CD4-positive, alpha-beta T cell treated with Interleukin-17A for 1 hour (primary cell): Measurements from ENCODE around the gene PRKD1.
A peak's percentile ranks its signal among the peaks of the same experiment; 100 is the strongest.

Experiments used
- DNase-seq: peaks from one replicate; pipeline ENCODE4 v3.0.0-alpha.2; 2020

Gene PRKD1

DNA sequence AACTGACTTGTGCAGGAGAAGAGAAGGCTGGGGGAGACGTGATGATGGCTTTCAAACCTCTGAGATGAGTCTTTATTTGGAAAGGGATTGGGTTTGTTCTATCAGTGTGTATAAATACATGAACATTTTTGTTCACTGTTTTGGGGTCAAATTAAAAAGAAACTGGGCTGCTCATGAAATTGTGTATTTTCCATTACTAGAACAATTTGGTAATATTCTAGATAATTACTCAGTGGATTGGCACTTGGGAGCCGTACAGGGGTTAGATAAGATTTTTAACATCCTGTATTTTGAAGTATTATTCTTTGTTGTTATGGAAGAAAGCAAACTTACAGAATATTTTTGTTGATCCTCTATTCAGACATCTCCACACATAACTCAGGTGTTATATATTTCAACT, 340.6 kb downstream of the PRKD1 start:
- no peak for DNase-seq

DNA sequence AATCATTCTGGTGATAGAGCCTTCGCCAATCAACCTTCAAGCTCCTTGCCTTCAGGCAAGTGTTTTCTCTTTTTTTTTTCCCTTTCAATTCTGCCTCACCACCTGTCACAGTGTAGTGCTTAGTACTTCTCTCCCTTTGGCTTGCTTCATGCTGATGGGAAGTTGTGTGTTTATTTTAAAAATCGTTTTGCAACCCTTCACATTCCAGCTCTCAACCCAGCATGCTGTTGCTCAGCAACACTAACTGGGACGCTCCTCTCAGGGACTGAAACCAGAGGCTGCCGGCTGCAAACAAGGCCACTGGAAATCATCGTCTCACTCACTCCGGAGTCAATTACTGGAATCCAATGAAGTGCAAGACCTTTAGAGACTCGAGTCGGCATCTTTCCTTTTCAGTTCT, 342.7 kb downstream of the PRKD1 start:
- no peak for DNase-seq

DNA sequence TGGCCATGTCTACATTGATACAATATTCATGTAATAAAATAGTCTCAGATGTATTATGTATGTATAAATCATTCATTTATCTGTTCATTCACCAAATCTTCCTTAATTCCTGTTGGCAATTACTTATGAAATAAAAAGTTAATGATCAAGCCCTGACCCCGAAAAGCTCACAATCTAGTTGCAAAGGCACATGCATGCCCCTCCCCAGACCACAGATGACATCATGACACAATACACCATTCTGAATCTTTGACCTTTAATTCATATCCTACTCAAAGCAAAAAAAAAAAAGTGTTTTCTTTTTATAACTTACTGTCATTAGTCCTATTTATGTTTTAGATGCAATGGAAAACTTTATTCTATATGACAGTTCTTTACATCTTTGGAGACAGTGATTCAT, 346.9 kb downstream of the PRKD1 start:
- no peak for DNase-seq

DNA sequence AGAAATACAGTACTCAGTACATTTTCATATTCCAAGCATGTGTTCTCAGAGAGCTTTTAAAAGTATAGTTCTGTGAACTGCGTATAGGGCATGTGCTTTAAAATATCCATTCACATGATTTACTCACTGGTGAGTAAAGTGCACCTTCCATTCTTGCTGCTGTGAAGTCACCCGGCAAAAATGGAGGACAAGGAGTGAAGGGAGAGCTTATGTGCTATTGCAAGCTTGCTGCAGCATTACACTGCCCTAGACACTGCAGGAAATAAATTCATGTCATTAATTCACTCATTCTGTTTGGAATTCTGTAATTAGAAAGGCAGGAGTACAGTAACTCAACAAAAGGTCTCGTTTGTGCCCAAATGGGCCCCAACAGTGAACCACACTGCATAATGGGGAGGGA, 347.8 kb downstream of the PRKD1 start:
- DNase-seq = no peak

DNA sequence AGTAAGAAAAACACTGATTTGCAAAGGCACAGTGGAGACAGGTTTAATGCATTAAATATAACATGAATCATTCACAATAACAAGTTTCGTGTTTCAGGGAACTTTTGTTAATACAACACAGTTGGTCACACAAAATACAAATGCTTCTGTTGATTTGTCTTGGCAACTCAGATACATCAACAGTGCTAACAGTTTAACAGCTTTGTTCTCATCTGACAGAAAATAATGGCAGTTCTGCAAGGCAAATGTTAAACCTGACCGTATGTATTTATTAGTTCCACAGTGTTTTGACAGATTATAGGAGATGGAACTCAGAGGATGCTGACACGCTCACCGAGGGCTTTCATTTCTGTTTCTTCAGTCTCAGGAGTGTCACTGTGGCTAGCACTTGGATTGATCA, 350.7 kb downstream of the PRKD1 start:
- DNase-seq = no peak

DNA sequence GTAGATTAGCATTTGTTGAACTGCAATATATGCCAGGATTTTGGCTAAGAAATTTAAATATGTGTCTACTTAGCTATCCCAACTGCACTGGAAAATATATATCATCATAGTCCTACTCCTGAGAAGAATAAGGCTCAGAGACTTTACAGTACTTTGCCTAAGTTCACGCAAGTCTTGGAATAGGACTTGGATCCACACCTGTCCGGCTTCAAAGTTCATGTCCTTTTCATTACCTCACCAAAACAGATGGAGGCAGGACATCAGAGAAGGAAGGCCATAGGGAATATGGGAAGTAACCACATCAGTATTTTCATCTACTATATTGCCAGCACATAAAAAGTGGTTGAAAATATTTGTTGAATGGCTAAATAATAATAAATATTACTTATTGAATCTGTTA, 358.5 kb downstream of the PRKD1 start:
- no peak for DNase-seq

DNA sequence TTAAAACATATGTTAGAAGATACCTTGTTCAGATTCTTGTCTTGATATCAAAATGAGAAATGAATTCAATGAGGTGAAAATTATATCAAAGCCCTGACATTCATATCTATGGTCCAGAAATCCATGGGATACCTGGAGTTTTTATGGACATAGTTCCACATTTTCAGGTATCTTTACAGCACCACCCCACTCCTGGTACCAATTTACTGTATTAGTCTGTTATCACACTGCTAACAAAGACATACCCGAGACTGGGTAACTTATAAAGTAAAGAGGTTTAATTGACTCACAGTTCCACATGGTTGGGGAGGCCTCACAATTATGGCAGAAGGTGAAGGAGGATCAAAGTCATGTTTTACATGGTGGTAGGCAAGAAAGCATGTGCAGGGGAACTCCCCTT, 361.5 kb downstream of the PRKD1 start:
- DNase-seq = no peak

DNA sequence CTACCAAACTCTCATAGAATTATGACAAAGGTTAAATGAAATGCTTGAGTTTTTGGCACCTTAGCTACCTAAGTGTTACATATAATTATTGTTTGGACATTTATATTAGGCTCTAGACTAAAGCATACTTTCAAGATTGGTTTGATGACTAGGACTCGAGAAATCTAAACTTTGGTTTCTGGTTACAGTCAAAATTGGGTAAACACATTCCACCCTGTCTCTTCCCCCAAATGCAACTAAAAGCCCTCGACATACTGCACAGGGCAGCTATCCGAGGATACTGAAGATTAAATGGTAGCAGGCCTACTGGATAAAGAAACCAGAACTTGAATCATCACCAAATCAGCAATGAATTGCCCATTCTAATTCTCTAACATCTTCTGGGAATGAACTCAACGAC, 369.1 kb downstream of the PRKD1 start:
- no peak for DNase-seq

DNA sequence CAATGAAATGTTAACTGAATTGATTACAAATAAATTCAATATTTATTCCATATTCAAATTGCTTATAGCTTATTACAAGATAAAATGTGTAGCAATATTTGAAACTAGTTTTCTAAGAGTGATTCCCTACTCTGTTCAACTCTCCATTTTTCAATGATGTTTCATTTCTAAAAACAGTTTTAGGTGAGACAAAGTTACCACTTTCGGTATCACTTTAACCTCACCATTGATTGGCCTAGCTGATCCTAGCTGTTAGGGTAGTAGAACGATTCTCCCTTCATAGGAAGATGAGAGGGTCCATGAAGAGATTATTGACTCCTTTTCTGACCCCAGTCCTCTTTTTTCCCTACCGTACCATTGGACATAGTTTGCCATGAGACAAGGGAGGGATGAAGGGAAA, 373.3 kb downstream of the PRKD1 start:
- DNase-seq = no peak

DNA sequence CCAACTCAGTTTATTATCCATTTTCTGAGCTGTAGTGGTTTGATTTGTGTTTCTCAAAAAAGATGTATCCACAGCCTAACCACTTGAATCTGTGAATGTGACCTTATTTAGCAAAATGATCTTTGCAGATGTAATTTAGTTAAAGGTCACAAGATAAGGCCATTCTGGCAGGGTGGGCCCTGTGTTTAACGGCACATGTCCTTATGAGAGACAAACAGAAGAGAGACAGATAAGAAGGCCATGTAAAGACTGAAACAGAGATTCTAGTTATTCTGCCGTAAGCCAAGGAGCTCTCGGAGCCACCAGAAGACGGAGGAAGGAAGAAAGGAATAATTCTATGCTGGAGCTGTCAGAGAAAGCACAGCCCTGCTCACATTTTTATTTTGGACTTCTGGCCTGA, 374.2 kb downstream of the PRKD1 start:
- no peak for DNase-seq

DNA sequence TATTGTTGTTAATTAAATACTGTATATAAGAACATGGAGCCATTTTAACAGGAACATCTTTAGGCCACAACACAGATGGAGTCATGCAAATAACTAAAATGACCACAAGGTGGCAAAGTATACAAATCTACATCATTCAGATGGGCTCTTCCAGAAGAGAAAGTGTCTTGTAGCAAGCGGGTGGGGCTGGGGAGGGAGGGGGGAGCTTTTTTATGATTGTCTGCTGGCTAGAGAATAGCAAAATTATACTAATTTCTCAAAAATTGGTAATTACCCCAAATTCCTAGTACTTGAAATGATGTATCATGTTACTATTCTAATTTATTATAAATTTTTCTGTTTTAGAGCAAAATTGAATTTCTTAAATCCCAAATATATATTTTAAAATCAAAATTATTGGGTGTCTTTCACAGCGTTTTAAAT, 378.7 kb downstream of the PRKD1 start:
- peak; percentile 1 for DNase-seq

DNA sequence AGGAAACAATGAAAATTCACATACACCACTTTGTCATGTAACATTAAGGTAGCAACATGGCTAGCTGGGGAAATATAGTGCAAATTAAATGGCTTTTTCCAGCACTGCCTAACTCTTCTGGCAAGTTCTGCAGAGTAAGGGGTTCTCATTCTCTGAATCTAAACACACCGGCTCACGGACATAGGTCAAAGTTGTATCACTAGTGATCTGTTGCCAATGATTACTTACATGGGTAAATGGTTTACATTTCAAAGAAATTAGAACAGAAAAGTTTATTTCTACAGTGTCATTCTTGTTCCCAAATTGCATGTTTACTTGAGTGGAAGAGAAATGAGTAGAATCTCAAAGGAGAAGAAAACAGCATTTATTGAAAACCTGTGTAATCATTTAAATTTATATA, 381.9 kb downstream of the PRKD1 start:
- no peak for DNase-seq

DNA sequence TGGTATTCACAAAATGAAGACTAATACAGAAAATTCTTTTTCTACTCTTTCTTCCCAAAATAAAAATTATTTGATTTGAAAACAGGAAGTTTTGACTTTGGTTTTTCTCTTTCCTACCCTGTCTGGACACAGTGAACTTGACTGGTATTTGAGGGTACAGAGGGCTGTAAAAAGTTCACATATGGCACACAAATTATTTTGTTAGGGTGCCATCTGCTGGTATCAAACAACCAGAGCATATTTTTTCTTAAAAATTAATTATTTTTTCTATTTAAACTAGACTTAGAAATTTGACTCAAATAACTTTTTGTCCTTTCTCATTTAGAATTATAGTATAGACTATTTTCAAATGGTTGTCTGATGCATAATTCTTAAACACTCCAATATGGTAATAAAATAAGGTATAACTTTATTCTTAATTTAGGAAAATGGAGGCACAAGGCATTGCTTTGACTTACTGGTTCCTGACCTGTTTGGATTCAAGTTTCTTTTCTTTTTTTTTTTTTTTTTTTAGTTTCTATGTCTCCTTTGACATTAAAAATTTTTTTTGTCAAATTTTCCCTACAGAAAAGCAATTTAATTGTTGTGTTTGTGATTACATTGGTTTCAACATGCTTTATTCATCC, 390.6 kb downstream of the PRKD1 start:
- DNase-seq = no peak

DNA sequence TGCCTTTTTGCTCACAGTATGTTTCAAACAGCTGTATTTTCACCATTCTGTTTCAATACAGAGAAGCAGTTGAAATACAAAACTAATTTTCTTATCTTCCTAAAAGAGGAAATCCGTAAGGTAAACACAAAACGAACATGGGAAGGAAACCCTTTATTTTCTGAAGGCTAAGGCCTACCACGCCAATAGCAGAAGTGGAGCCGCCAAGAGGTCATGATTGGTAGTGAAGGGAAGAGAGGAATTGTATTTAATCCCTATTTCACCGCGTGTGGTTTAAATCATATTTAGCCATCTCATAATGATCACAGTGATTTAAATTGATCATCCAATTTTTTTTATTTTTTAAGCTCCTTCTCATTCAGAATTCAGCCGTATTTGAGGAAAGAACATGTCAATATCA, 398.2 kb downstream of the PRKD1 start:
- no peak for DNase-seq

DNA sequence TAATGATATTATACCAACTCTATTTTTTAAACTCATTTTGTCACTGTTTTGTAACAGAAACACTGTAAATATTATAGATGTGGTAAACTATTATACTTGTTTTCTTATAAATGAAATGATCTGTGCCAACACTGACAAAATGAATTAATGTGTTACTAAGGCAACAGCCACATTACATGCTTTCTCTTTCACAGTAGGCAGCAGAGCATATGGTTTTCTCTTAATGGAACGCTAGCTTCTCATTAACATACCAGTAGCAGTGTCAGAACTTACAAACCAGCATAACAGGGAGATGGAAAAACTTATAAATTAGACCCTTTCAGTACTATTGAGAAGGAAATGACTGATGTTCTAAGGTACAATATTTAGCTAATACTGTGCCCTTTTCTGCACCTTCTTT, 398.8 kb downstream of the PRKD1 start:
- DNase-seq = no peak

DNA sequence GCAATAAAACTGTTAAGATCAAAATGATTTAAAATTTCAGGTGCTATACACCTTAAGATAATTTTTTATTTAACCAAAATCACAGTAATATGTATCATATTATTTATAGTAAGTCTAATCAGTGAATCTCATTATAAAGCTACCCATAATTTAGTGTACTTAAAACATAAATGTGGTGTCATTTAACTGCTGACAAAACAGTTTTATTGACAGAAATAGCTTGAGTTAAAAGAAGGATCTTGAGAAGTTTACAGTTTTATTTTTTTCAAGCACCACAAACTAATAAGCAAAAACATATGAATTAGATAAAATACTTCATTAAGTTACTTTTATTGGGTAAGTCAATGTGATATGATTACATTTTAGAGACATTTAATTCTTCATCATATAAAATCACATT, 400.4 kb downstream of the PRKD1 start:
- DNase-seq = no peak
